Glutamatergic neuron (in vitro differentiated cells): ENCODE measurements around the gene KLHL36. TPM values are rescaled to one million over a fixed set of nuclear protein-coding genes. Genes with fewer than 3 reads are reported as not detected.

ENCODE experiments used
- DNase-seq: peaks from one replicate; pipeline ENCODE4 v3.0.0; 2022
- H3K27ac Mint-ChIP-seq: one replicate; pipeline ENCODE4 v1.8.0; 2020; ENCODE audit warnings: mild to moderate bottlenecking, mixed read lengths, inconsistent platforms; ENCODE audit not compliant: unreplicated experiment
- H3K27me3 Mint-ChIP-seq: one replicate; pipeline ENCODE4 v1.8.0; 2020; ENCODE audit warnings: mild to moderate bottlenecking, moderate library complexity, mixed read lengths, inconsistent platforms; ENCODE audit not compliant: unreplicated experiment
- H3K36me3 Mint-ChIP-seq: one replicate; pipeline ENCODE4 v1.8.0; 2020; ENCODE audit warnings: mild to moderate bottlenecking, mixed read lengths, inconsistent platforms; ENCODE audit not compliant: unreplicated experiment
- H3K4me1 Mint-ChIP-seq: one replicate; pipeline ENCODE4 v1.8.0; 2020; ENCODE audit warnings: mild to moderate bottlenecking, low read depth, mixed read lengths, inconsistent platforms; ENCODE audit not compliant: unreplicated experiment
- H3K4me3 Mint-ChIP-seq: one replicate; pipeline ENCODE4 v1.8.0; 2020; ENCODE audit warnings: mild to moderate bottlenecking, mixed read lengths, inconsistent platforms; ENCODE audit not compliant: unreplicated experiment
- H3K9me3 Mint-ChIP-seq: one replicate; pipeline ENCODE4 v1.8.0; 2020; ENCODE audit warnings: mild to moderate bottlenecking, moderate library complexity, mixed read lengths, inconsistent platforms; ENCODE audit not compliant: unreplicated experiment
- total RNA-seq: library from RNA; stranded (reverse); fragmentation: NEBNext Ultra II Directional; extraction: Animal tissue kit (Norgen Biotek cat#: 25700); gene quantifications from one replicate; pipeline ENCODE4 v1.2.1, GENCODE V29; 2021; ENCODE audit not compliant: unreplicated experiment
- TF ChIP-seq, protein P1 (sequence below): fragments of 200-600 bp; sonication (generic); IDR thresholded peaks from one replicate; pipeline ENCODE4 v1.5.0; 2021; ENCODE audit not compliant: partially characterized antibody, unreplicated experiment

The KLHL36 gene
- total RNA-seq, 1 donor from 2014 or later = 38.2 TPM

DNA sequence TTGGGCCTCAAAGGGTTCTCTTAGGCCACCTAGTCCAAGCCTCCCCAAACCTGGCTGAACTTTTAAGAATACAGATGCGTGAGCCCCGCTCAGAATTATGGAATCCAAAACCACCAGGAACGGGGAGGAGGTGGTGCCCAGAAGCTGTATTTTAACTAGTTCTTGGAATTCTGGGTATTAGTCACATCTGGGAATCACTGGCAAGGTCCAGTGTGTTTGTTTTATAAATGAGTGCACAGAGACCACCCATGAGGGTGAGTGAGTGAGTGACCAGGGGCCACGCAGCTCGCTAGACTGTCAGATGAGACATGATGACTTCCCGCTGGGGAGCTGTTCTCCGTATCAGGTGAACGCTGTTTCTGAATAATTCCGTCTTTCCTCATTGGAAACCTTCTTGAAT lies 14.2 kb downstream of the KLHL36 start:
- H3K27ac Mint-ChIP-seq = no peak overlapping the region
- H3K27me3 Mint-ChIP-seq = no peaks in the 10 kb centered on the region
- no peak for DNase-seq
- no peak overlapping the region for H3K4me3 Mint-ChIP-seq
- TF ChIP-seq, protein P1, sequence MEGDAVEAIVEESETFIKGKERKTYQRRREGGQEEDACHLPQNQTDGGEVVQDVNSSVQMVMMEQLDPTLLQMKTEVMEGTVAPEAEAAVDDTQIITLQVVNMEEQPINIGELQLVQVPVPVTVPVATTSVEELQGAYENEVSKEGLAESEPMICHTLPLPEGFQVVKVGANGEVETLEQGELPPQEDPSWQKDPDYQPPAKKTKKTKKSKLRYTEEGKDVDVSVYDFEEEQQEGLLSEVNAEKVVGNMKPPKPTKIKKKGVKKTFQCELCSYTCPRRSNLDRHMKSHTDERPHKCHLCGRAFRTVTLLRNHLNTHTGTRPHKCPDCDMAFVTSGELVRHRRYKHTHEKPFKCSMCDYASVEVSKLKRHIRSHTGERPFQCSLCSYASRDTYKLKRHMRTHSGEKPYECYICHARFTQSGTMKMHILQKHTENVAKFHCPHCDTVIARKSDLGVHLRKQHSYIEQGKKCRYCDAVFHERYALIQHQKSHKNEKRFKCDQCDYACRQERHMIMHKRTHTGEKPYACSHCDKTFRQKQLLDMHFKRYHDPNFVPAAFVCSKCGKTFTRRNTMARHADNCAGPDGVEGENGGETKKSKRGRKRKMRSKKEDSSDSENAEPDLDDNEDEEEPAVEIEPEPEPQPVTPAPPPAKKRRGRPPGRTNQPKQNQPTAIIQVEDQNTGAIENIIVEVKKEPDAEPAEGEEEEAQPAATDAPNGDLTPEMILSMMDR = no peak
- H3K36me3 Mint-ChIP-seq = no peaks in the 10 kb centered on the region
- peaks cover 2% of the 10 kb centered on the region for H3K9me3 Mint-ChIP-seq
- peaks cover 6% of the 10 kb centered on the region for H3K4me1 Mint-ChIP-seq

DNA sequence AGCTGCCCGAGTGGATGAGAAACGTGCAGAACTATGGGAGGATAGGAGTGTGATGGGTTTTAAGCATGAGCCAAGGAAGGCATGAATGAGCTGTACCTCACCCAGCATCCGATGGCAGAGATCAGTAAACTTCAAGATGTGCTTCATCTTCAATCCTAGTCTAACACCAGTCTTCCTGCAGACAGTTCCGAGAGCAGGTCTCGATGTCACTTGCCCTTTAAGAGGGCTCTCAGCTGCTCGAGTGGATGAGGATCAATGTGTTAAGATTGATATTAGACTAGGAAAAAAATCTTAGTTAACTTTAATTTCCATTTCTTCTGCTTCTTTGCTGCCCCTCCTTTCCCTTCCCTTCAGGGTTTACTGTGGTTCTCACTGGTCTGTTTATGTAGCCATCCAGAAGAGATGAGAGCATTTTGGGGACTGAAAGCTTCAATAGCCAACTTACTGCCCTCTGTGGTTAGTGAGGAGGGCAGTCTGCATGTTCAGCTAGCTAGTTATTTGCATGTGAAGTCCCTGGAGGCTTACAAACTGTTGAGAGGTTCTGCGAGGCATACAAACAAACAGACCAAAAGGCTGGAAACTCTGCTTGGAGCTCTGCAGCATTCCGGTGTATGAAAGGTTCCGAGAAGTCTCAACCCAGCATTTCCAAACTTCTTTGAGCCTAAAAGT lies 15.3 kb downstream of the KLHL36 start:
- DNase-seq = no peak
- peaks cover 2% of the 10 kb centered on the region for H3K9me3 Mint-ChIP-seq
- H3K4me3 Mint-ChIP-seq = no peak overlapping the region
- TF ChIP-seq, protein P1 = no peak
- H3K36me3 Mint-ChIP-seq = no peaks in the 10 kb centered on the region
- peaks cover 6% of the 10 kb centered on the region for H3K4me1 Mint-ChIP-seq
- H3K27me3 Mint-ChIP-seq = no peaks in the 10 kb centered on the region
- no peak overlapping the region for H3K27ac Mint-ChIP-seq

DNA sequence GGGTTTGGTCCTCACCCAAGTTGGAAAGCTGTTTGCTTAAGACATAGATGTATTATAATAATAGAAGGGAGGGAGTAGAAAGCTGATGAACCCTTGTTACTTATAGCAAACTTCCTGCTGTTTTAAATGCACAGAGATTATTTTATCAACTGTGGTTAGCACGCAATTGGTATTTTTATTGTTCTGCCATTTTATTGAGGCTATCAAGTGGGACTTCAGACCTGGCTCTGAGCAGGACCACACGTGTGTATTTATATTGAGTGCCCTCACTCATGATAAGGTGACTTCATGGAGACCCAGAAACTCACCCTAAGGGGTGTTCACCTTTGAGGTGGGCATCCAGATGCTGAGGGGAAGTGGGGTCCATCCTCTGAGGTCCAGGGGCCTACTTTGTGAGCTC lies 17.0 kb downstream of the KLHL36 start:
- no peak for DNase-seq
- Mint-ChIP-seq H3K4me1 (peaks cover 6% of the 10 kb centered on the region), H3K27me3 (no peaks in the 10 kb centered on the region), H3K9me3 (peaks cover under 1% of the 10 kb centered on the region), H3K4me3 (no peak overlapping the region), H3K36me3 (no peaks in the 10 kb centered on the region), H3K27ac (no peak overlapping the region)
- TF ChIP-seq, protein P1 = no peak

DNA sequence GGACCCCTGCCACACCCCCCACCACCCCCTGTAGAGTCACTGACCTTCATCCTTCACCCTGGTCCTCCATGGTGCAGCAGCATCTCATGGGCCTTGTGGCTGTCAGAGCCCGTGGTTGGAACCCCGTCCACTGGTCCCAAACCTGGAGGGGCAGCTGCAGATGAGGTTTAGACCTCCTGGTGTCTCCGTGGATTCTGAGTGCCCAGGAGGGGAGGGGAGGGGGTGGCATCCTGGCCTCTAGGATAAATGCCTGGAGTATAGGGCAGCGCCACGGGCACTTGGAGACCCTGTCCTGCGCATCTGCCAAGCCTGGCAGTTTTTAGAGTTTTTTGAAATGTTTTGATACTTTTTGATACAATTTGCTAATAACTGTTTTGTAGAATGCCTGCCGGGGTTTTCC lies 17.5 kb downstream of the KLHL36 start:
- Mint-ChIP-seq H3K27ac (no peak overlapping the region), H3K4me3 (no peak overlapping the region), H3K4me1 (peaks cover 6% of the 10 kb centered on the region), H3K36me3 (no peaks in the 10 kb centered on the region), H3K9me3 (no peaks in the 10 kb centered on the region), H3K27me3 (peaks cover 2% of the 10 kb centered on the region)
- TF ChIP-seq, protein P1 = no peak
- no peak for DNase-seq

DNA sequence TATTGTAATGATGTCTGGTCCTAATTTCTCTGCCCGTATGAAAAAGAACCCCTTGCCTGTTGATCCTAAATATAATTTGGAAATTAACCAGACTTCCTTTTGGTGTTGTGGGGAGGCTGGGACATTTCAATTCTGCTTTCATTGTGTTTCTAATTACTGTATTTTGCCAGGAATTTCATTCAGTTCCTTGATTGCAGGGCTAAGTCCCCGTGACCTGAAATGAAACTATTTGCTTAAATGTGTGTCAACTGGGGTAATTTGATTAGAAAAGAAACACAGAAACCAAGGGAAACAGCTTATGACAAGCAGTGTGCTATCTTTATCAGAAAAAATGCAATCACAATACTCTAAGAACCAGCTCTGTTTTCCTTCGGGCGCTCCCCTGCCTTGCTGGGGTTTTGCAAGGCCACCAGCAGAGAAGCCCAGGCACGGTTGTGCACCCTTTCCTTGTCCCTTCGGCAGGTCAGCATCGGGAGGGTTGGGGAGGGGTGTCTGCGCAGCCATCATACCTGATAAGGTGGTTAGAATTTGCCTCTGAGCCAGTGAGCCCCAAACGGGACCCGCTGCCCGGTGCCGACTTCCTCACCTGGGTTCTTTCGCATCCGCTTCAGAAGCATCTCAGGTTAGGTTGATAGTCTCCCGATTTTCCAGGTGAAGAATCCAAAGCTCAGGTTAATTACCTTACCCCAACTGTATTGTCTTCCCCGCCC lies 19.4 kb downstream of the KLHL36 start:
- no peak overlapping the region for H3K27ac Mint-ChIP-seq
- H3K4me1 Mint-ChIP-seq = peaks cover 6% of the 10 kb centered on the region
- TF ChIP-seq, protein P1 = no peak
- H3K27me3 Mint-ChIP-seq = peaks cover 4% of the 10 kb centered on the region
- H3K9me3 Mint-ChIP-seq = no peaks in the 10 kb centered on the region
- no peaks in the 10 kb centered on the region for H3K36me3 Mint-ChIP-seq
- no peak overlapping the region for H3K4me3 Mint-ChIP-seq
- no peak for DNase-seq
